Left ventricle myocardium inferior (tissue), 1 donor: ENCODE data around the gene REV3L. TPM values are rescaled to one million over a fixed set of nuclear protein-coding genes. Genes with fewer than 3 reads are reported as not detected.
"Not testable (repeated sequence)": the region's sequence is repeated elsewhere in the genome, so short reads cannot be mapped to it uniquely, and the experiment has no call there.

ENCODE experiments used
- DNase-seq: peaks from one replicate; pipeline ENCODE4 v3.0.0-alpha.2; 2020
- H3K27ac ChIP-seq: fragments of 200-600 bp; replicated peaks from 2 replicates; pipeline ENCODE4 v1.8.0; 2021
- H3K27me3 ChIP-seq: fragments of 200-600 bp; 2 replicates; pipeline ENCODE4 v1.8.0; 2021; ENCODE audit warnings: low read depth
- H3K36me3 ChIP-seq: fragments of 200-600 bp; 2 replicates; pipeline ENCODE4 v1.8.0; 2021
- H3K4me1 ChIP-seq: fragments of 200-600 bp; 2 replicates; pipeline ENCODE4 v1.8.0; 2021
- H3K4me3 ChIP-seq: fragments of 200-600 bp; 2 replicates; pipeline ENCODE4 v1.8.0; 2021; ENCODE audit warnings: mild to moderate bottlenecking, moderate library complexity
- H3K9me3 ChIP-seq: fragments of 200-600 bp; replicated peaks from 2 replicates; pipeline ENCODE4 v1.8.0; 2021
- CTCF ChIP-seq: fragments of 200-600 bp; IDR thresholded peaks from 2 replicates; pipeline ENCODE4 v1.8.0; 2021; ENCODE audit warnings: antibody characterized with exemption, mild to moderate bottlenecking, borderline replicate concordance
- intact Hi-C: fragments of 100-400 bp; cut with micrococcal nuclease; formaldehyde crosslinking; loops from one replicate; pipeline ENCODE4 v1.11.0; 2022
- total RNA-seq: library from RNA; stranded (reverse); fragmentation: NEBNext Ultra II Directional; extraction: Animal tissue kit (Norgen Biotek cat#: 25700); gene quantifications from one replicate; pipeline ENCODE4 v1.2.1, GENCODE V29; 2021
- donor health status: DM: no; HTN: yes; CAD: no; lungs with severe emphysema.

Gene REV3L
- total RNA-seq, 1 donor from 2014 or later: 12.5 TPM

DNA sequence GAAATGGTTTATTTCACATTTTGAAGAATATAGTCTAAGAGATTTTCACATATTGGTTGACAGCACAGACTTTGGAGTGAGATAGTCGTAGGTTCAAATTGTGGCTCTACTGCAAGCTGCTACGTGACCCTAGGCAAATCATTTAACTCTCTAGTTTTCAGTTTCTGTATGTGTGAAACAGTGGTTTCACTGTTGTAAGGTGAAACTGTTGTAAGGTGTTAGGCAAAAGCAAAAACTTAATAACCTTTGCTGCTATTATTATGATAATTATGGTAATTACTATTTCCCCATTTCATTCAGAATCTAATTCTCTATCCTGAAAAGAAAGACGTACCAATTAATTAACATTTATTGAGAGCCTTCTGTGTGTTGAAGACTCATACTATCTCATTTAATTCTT lies 144.2 kb downstream of the REV3L start:
- DNase-seq: no peak

DNA sequence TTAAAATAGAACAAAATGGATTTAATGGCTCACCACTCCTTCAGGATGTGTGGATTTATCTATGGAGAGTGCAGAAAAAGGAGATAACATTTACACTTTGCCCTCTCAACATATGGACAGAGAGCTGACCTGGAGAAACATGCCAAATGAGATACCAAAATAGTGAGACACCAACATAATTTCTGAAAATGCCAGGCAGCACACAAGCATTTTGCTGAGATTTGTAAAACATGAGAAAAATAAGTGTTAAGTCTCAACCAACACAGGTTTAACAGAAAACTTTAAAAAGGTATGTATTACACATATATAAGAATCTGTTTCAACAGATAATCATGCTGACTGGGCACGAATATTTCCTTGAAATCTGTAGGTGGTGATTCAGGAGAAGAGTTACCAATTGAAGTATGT lies 145.2 kb downstream of the REV3L start:
- no peak overlapping the region for H3K27ac ChIP-seq
- no peak for TF ChIP-seq CTCF
- no peaks in the 10 kb centered on the region for H3K27me3 ChIP-seq
- H3K9me3 ChIP-seq: no peaks in the 10 kb centered on the region
- H3K4me1 ChIP-seq: no peaks in the 10 kb centered on the region
- intact Hi-C loops: no loop called here
- H3K4me3 ChIP-seq: no peak overlapping the region
- peaks cover 46% of the 10 kb centered on the region for H3K36me3 ChIP-seq
- DNase-seq: no peak

More for the DNA sequence above, 144.2 kb downstream of the REV3L start:
- Histone ChIP-seq H3K27ac (no peak overlapping the region), H3K9me3 (no peaks in the 10 kb centered on the region), H3K36me3 (peaks cover 46% of the 10 kb centered on the region), H3K4me1 (no peaks in the 10 kb centered on the region), H3K27me3 (no peaks in the 10 kb centered on the region), H3K4me3 (no peak overlapping the region)
- TF ChIP-seq CTCF: no peak
- intact Hi-C loops: no loop called here

DNA sequence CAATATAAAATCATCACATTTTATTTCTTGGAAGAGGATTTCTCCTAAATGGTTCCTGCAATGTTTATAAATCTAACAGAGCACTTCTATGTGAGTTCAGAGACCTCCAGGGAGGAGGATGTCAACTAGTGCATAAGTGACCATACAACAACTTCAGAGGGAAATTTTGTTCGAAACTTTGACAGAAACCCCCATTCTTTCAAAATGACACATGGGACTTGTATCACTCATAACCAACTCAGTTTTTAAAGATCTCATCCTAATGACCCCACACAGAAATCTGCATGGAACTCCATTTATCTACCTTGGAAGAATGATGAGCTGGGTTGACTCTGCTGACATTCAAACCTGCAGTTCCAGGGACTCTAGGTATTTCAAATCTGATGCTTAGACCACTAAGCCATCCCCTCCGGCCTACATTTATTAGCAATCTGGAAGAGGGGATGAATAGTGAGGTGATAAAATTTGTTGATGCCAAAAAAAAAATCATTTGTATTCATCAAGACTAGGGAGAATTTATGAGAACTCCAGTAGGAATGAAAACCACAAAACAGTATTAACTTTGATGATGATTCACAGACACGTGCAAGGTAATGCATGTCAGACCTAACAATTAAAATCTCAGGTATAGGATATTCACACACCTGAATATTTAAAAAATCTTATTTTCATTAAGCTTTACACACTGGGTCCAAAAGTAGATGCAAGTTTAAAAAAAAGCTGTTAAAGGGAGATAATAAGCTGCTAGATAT lies 153.0 kb downstream of the REV3L start:
- no peak for TF ChIP-seq CTCF
- no peaks in the 10 kb centered on the region for H3K27me3 ChIP-seq
- no peaks in the 10 kb centered on the region for H3K9me3 ChIP-seq
- no peak overlapping the region for H3K27ac ChIP-seq
- no peak overlapping the region for H3K4me3 ChIP-seq
- no peak for DNase-seq
- intact Hi-C loops: no loop called here
- no peaks in the 10 kb centered on the region for H3K4me1 ChIP-seq
- peaks cover 82% of the 10 kb centered on the region for H3K36me3 ChIP-seq

GRCh38 chr6:111326563-111326962 lies 156.5 kb downstream of the REV3L start:
- Histone ChIP-seq H3K4me1 (no peaks in the 10 kb centered on the region), H3K36me3 (peaks cover 87% of the 10 kb centered on the region), H3K4me3 (no peak overlapping the region), H3K9me3 (no peaks in the 10 kb centered on the region), H3K27me3 (no peaks in the 10 kb centered on the region), H3K27ac (no peak overlapping the region)
- no peak for TF ChIP-seq CTCF
- intact Hi-C loops: no loop called here
- DNase-seq: no peak

DNA sequence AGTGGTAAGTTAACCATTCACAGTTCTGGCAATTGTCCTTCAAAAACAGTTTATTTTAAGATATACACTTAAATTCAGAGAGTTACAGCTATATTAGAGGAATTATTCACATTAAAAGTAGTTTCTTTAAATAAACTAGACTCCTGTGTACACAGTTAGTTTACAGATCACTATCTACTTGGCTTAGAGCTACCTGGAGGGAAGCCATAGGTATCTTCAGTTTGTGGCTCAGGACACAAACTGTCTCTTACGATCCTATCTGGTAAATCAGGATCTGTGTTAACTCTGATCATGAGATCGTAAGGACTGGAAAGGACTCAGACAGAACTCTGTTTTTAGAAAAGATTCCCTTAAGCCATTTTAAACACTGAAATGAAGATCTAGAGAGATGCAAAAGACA lies 160.9 kb downstream of the REV3L start:
- H3K27me3 ChIP-seq: no peaks in the 10 kb centered on the region
- H3K4me1 ChIP-seq: no peaks in the 10 kb centered on the region
- intact Hi-C loops: no loop called here
- DNase-seq: no peak
- H3K9me3 ChIP-seq: no peaks in the 10 kb centered on the region
- peaks cover 87% of the 10 kb centered on the region for H3K36me3 ChIP-seq
- no peak overlapping the region for H3K27ac ChIP-seq
- no peak overlapping the region for H3K4me3 ChIP-seq
- TF ChIP-seq CTCF: no peak

DNA sequence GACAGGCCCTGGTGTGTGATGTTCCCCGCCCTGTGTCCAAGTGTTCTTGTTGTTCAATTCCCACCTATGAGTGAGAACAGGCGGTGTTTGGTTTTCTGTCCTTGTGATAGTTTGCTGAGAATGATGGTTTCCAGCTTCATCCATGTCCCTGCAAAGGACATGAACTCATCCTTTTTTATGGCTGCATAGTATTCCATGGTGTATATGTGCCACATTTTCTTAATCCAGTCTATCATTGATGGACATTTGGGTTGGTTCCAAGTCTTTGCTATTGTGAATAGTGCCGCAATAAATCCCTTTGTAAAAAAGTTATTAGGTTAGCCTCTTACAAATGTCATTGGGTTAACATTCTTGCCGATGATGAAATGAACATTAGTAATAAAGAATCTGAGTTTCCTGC lies 175.1 kb downstream of the REV3L start:
- H3K36me3 ChIP-seq: peaks cover 83% of the 10 kb centered on the region
- DNase-seq, H3K9me3 ChIP-seq, H3K4me1 ChIP-seq, H3K27me3 ChIP-seq, H3K4me3 ChIP-seq, H3K27ac ChIP-seq, intact Hi-C loops: not testable (repeated sequence)
